NCI-H2227 treated with DMSO at 0.1 percent for 48 hours (cell line): ENCODE results near the gene C3orf52.

Experiments
- DNase-seq: peaks from one replicate; lab custom pipeline; 2025; lab: John Stamatoyannopoulos, UW

C3orf52 gene

DNA sequence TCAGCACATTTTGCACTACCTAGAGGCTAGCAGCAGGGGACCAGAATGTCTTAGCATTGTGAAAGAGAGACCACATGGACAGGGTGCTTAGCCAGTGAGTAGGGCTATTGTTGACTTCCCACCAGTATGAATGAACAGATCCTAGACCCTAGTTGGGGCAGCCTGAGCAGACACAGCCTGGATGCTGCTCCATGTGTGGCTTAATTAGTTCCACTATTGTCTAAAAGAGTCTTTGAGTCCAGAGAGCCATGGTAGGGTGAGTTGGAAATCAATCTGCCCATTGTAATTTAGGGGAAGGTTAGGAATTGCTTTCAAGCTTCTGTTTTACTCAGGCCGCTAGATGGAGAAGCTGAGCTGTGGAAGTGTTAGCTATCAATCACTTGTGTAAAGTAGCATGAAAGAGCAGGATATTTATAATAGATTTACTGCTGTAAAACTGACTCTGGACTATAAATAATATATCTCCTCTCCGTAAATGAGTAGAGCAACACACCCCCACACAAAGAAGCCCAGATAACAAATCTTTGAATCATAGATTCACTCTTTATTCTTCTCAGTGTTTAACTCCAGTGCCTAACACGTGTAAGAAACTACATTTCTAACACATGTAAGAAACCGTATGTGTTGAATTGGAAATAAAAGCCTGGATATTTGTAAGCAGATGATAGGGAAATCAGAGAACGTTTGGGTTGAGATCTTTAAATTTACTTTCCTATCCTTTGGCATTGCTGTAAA is 50.9 kb downstream of the C3orf52 start:
- DNase-seq, result no peak

DNA sequence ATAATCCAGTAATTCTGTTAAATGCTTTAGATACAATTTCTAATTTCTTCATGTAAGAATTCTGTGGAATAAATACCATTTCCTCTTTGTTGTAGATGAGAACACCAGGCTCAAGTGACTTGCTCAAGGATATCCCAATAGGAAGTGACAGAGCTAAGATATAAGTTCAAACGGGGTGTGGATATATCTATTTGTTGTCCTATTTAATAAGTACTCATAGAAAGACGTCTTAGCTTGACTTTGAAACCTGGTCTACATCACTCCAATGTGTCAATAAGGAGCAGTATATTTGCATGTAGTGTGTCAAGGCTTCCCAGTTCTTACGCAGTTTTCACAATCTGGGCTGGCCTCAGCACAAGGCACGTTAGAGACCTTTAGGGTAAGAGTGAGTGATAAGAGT is 51.6 kb downstream of the C3orf52 start:
- DNase-seq, result no peak

DNA sequence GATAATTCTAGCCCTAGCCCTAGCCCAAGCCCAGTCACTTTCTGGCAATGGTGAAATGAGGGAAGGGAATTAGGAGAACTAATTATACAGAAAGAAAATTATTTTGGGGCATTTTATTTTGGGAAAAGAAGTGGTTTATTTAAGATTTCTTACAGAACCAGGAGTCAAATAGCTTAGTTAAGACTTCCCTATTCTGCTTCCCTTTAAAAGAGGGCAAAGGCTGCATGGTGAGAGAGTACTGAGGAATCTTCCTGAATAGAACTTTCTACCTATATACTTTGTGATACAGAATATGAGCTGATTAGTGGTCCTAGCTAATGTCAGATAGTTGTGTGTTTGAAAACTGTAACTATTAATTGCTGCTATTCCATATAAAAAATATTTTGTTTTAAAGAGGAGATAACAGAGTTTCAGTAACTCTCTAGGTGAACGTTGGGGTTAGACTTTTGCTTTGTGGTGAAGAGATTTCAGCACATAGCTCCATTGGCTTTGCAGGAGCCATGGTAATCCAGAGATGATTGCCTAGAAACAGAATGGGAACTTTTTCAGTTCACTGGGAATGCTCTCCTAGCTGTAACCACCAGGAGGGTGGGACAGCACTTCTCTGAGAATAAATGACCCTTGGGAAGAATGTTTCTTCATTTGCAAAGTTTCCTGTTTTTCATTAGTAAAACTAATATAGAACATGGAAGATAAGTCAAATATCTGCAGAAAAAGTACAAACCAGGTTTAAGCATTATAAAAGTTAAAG is 52.2 kb downstream of the C3orf52 start:
- DNase-seq, result no peak

DNA sequence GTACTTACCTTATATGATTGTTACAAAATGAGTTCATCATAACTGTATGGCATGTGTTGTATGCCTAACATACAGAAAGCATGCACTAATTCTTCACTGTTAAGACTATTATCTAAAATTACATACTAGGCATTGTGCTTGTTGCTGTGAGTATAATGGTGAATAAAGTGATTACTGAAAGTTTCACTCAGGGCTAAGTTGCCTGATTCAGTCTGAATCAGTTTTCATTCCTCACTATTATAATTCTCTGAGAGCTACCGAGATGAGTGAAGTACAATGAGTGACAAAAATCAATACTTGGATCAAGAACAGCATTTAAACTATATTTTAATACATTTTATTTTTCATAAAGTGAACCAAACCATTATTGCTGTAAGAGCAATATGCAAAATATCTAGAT is 54.4 kb downstream of the C3orf52 start:
- no peak for DNase-seq

DNA sequence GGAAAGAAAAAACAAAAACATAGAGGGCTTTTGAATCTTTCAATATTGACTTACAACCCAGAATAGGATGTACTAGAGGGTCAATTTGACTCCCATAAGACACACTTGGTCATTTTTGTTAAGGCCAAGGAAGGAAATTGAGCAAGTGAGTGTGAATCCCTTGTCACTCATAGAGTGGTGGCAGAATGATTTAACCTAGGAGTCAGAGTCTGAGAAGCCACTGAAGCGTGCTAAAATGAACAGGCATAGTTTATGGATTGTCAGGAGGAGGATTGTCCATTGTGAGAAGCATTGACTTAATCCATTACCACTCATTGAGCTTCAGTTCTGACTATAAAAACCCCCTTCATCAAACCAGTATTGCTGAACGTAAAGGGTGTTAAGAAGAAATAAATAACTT is 55.1 kb downstream of the C3orf52 start:
- DNase-seq, result no peak

DNA sequence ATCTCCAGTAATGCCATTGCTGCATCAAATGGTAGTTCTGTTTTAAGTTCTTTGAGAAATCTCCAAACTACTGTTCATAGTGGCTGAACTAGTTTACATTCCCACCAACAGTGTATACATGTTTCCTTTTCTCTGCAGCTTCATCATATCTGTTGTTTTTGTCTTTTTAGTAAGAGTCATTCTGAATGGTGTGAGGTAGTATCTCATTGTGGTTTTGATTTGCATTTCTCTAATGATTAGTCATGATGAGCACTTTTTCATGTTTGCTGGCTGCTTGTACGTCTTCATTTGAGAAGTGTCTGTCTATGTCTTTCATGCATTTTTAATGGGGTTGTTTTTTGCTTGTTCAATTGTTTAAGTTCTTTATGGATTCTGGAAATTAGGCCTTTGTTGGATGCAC is 57.1 kb downstream of the C3orf52 start:
- DNase-seq, result no peak

DNA sequence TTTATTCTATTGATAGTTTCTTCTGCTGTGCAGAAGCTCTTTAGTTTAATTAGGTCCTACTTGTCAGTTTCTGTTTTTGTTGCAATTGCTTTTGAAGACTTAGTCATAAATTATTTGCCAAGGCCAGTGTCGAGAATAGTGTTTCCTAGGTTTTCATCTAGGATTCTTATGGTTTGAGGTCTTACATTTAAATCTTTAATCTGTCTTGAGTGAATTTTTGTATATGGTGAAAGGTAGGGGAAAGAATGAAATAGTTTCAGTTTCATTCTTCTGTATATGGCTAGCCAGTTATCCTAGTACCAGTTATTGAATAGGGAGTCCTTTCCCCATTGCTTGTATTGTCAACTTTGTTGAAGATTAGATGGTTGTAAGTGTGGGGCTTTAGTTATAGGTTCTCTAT is 57.5 kb downstream of the C3orf52 start:
- DNase-seq, result no peak

DNA sequence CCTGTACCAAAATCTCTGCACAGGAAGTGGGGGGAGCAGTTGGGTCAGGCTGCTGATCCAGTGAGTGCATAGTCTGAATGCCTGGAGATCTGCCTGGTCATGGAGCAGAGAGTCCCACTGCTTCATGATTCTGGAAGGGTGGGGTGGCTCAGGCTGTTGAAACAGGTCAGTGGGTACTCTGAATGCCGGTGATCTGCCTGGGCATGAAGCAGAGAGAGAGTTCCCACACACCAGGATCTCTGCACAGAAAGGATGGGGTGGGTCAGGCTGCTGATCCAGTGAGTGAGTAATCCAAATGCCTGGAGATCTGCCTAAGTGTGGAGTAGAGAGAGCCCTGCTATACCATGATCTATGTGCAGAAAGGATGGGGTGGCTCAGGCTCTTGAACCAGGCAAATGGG is 62.9 kb downstream of the C3orf52 start:
- no peak for DNase-seq

DNA sequence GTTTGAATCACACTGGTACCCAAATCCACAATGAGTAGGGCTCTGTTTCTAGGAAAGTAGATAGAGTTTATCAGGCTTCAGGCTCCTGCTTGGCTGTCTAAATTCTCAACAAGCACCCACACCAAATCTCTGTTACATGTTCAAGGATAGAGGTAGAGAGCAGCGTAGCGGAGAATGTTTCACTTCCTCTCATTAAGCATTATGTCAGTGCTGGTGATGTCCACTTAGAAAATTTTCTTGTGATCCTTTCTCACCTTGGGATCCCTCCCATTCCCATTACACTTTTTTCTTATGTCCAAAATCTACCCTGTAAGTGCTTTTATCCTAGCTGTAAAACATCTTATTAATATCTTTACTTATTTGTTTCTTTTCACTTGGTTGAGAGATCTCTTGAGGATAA is 81.6 kb downstream of the C3orf52 start:
- DNase-seq, result no peak
